CD4-positive, alpha-beta T cell treated with Interleukin-6 for 4 hours (primary cell): ENCODE results near the gene TNS2.

ENCODE experiments used
- DNase-seq: peaks from one replicate; pipeline ENCODE4 v3.0.0-alpha.2; 2020; ENCODE audit warnings: mixed read lengths

Gene TNS2

DNA sequence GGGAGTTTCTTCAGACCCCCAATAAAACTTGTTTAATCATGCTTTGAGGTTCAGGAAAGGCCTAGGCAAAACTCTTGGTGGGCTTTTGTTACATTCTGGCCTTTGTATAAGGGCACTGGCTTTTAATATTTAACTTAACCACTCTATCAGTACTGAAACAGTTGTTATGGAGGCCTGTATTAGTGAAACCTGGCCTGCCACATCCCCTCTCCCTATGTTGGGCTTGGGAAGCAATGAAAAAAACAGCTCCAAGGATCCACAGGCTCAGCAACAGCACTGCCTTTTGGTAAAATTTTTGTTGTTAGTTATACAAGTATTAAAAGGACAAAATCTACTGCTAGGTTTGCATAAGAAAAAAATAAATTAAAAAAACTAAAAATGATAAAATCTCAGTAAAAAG, 64.1 kb downstream of the TNS2 start:
- DNase-seq: no peak
